Adrenal gland (tissue), 5 donors: ENCODE measurements around the gene RIMBP2.

Source experiments
- POLR2A ChIP-seq, 2 donors: fragments of 450-650 bp; IDR thresholded peaks; one replicate each; pipeline ENCODE4 v1.6.1; 2017; ENCODE audit warnings: antibody characterized with exemption in 2 of 2, mild to moderate bottlenecking in 2 of 2, moderate library complexity in 1 of 2
- TF ChIP-seq, protein P1 (sequence below), 6 experiments: fragments of 450-650 bp in 4 of 6; fragments of 200-600 bp in 2 of 6; sonication (generic) in 1 of 6; IDR thresholded peaks; 1 replicate in 5 of 6; 2 replicates in 1 of 6; pipeline versions ENCODE4 v1.5.1 to v1.8.0; 2016 to 2021; ENCODE audit warnings: antibody characterized with exemption in 6 of 6, mild to moderate bottlenecking in 2 of 6, moderate library complexity in 1 of 6
- donor health status: DM: no; HTN: no; CAD: no.

DNA sequence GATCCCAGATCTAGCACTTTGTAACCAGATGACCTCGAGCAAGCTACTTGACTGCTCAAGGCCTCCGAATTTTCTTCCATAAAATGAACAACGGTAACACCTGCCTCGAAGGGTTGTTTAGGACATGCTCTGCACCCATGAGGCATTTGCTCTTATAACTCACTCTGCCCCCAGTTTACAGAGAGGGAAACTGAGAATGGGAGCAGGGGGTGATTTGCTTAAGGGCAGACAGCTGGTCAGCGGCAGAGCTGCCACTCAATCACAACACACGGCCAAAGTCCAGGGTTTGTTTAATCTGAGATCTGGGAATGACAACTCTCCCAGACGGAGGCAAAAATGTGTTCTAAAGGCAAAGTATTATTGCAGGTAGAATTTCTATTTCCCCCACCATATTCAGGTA lies 156.3 kb downstream of the RIMBP2 start:
- TF ChIP-seq, protein P1, sequence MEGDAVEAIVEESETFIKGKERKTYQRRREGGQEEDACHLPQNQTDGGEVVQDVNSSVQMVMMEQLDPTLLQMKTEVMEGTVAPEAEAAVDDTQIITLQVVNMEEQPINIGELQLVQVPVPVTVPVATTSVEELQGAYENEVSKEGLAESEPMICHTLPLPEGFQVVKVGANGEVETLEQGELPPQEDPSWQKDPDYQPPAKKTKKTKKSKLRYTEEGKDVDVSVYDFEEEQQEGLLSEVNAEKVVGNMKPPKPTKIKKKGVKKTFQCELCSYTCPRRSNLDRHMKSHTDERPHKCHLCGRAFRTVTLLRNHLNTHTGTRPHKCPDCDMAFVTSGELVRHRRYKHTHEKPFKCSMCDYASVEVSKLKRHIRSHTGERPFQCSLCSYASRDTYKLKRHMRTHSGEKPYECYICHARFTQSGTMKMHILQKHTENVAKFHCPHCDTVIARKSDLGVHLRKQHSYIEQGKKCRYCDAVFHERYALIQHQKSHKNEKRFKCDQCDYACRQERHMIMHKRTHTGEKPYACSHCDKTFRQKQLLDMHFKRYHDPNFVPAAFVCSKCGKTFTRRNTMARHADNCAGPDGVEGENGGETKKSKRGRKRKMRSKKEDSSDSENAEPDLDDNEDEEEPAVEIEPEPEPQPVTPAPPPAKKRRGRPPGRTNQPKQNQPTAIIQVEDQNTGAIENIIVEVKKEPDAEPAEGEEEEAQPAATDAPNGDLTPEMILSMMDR (IDR thresholded peaks at IDR 0.05) = no peak
- TF ChIP-seq POLR2A (IDR thresholded peaks at IDR 0.05) = no peak
